Adrenal gland (tissue), 5 donors: Measurements from ENCODE around the gene SUN1.

Source experiments
- CTCF ChIP-seq, 6 experiments: fragments of 450-650 bp in 4 of 6; fragments of 200-600 bp in 2 of 6; sonication (generic) in 1 of 6; IDR thresholded peaks; 1 replicate in 5 of 6; 2 replicates in 1 of 6; pipeline versions ENCODE4 v1.5.1 to v1.8.0; 2016 to 2021; ENCODE audit warnings: antibody characterized with exemption in 6 of 6, mild to moderate bottlenecking in 2 of 6, moderate library complexity in 1 of 6
- POLR2A ChIP-seq, 2 donors: fragments of 450-650 bp; IDR thresholded peaks; one replicate each; pipeline ENCODE4 v1.6.1; 2017; ENCODE audit warnings: antibody characterized with exemption in 2 of 2, mild to moderate bottlenecking in 2 of 2, moderate library complexity in 1 of 2
- donor health status: DM: no; HTN: no; CAD: no.

GRCh38 chr7:815284-816216, 16.7 kb upstream of the SUN1 start:
- no peak for TF ChIP-seq CTCF (IDR thresholded peaks at IDR 0.05)
- no peak for TF ChIP-seq POLR2A (IDR thresholded peaks at IDR 0.05)
